Measurements from ENCODE around the gene PAPOLB.
A peak's percentile ranks its signal among the peaks of the same experiment; 100 is the strongest.

DNA sequence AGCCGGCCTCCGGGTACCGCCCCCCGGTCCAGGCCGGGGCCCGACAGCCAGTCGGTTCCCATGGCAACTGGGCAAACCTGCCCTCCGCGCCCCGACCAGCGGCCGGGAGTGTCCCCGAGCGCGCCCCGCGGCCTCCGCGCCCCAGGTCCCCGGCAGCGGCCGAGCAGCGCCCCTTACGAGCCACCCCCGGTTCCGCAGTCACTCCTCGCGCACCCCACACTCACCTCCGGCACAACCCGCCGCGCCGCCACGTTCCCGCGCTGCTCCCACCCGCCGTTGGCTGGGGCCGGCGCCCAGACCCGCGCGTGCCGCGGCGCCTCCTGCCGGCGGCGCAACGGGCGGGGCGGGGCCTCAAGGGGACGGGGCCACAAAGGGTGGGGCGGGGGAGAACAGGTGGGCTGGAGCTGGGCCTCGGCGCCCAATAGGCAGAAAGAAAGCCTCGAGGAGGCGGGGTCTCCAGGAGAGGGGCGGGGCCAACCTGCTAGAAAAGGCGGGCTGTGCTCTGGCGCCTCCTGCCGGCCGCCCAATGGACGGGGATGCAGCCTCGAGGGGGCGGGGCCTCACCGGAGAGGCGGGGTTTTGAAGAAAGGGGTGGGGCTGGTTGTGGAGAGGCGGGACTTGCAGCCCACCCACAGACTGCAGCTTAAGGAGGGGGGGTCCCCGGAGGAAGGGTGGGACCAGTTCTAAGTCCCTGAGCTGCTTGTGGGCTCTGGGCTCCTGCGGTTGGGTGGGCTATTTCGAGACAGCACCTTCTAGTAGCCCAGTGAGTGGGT, 21.7 kb upstream of the PAPOLB start, which contains the start of gene RADIL:
- TF ChIP-seq, protein P1, sequence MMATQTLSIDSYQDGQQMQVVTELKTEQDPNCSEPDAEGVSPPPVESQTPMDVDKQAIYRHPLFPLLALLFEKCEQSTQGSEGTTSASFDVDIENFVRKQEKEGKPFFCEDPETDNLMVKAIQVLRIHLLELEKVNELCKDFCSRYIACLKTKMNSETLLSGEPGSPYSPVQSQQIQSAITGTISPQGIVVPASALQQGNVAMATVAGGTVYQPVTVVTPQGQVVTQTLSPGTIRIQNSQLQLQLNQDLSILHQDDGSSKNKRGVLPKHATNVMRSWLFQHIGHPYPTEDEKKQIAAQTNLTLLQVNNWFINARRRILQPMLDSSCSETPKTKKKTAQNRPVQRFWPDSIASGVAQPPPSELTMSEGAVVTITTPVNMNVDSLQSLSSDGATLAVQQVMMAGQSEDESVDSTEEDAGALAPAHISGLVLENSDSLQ (IDR thresholded peaks at IDR 0.05) = no peak
- TF ChIP-seq SP1 (IDR thresholded peaks at IDR 0.05) (peak; percentile 46; the same call in 1 of the 2 replicates), NFRKB (IDR thresholded peaks at IDR 0.05) (no peak), SUZ12 (IDR thresholded peaks at IDR 0.05) (no peak), TARDBP (IDR thresholded peaks at IDR 0.05) (no peak), HDGF (IDR thresholded peaks at IDR 0.05; ENCODE audit: borderline replicate concordance) (no peak), FOXM1 (IDR thresholded peaks at IDR 0.05; ENCODE audit: borderline replicate concordance) (no peak), BHLHE40 (IDR thresholded peaks at IDR 0.05; ENCODE audit: borderline replicate concordance) (no peak)
